Activated CD8-positive, alpha-beta T cell treated with anti-CD3 and anti-CD28 coated beads for 36 hours (primary cell): ENCODE measurements around the gene SPSB4. TPM values are rescaled to one million over a fixed set of nuclear protein-coding genes. Genes with fewer than 3 reads are reported as not detected.

ENCODE experiments used
- ATAC-seq: fragments of 200-7000 bp; cut with Tn5 transposase; one replicate; pipeline ENCODE4 v1.10.0; 2021; ENCODE audit warnings: mild to moderate bottlenecking, moderate library complexity
- CTCF ChIA-PET: fragments of 350-600 bp; sonication (Branson Sonifier 250); formaldehyde crosslinking; loops from one replicate; lab custom pipeline; 2021; ENCODE audit warnings: antibody characterized with exemption; lab: Charles Lee
- POLR2A ChIA-PET: fragments of 350-600 bp; sonication (Branson Sonifier 250); formaldehyde crosslinking; loops from one replicate; lab custom pipeline; 2021; ENCODE audit warnings: antibody characterized with exemption; lab: Charles Lee
- DNase-seq: peaks from one replicate; pipeline ENCODE4 v3.0.0-alpha.2; 2020
- H3K27ac Mint-ChIP-seq: one replicate; pipeline ENCODE4 v1.8.0; 2021; ENCODE audit warnings: mild to moderate bottlenecking, mixed read lengths
- H3K27me3 Mint-ChIP-seq: one replicate; pipeline ENCODE4 v1.8.0; 2021; ENCODE audit warnings: mixed read lengths
- H3K36me3 Mint-ChIP-seq: one replicate; pipeline ENCODE4 v1.8.0; 2021; ENCODE audit warnings: low read depth, mixed read lengths
- H3K4me1 Mint-ChIP-seq: one replicate; pipeline ENCODE4 v1.8.0; 2021; ENCODE audit warnings: low read depth, mixed read lengths
- H3K4me3 Mint-ChIP-seq: one replicate; pipeline ENCODE4 v1.8.0; 2021; ENCODE audit warnings: mild to moderate bottlenecking, moderate library complexity, mixed read lengths
- H3K9me3 Mint-ChIP-seq: one replicate; pipeline ENCODE4 v1.8.0; 2021; ENCODE audit warnings: mixed read lengths
- intact Hi-C: fragments of 100-400 bp; cut with micrococcal nuclease; formaldehyde crosslinking; loops from one replicate; pipeline ENCODE4 v1.10.0; 2022
- total RNA-seq, 2 experiments: library from RNA; stranded (reverse); gene quantifications; one replicate each; pipeline ENCODE4 v1.2.3, GENCODE V29; 2021
- TF ChIP-seq, protein P1 (sequence below): fragments of 200-600 bp; IDR thresholded peaks from one replicate; pipeline ENCODE4 v1.8.0; 2022; ENCODE audit warnings: antibody characterized with exemption, mild to moderate bottlenecking

The SPSB4 gene
- total RNA-seq, 2 experiments from 2014 or later = not detected

DNA sequence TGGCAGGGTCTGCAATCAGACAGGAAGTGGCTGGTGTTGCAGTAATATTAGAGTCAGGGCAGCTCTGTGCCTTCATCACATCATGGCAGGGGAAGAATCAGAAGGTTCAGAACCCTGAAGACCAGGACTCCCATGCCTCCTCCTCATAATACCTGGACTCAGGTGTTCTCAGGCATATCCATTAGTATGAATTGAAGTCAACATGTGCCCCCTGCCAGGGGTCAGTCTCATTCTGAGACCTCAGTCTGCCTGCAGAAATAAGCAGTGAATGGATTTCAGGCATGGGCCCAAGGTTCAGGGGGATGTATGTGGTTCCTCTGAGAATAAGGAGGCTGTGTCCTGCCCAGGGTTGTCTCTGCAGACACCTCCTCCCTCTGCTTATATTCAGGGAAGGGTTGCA, 74.2 kb downstream of the SPSB4 start:
- TF ChIP-seq, protein P1, sequence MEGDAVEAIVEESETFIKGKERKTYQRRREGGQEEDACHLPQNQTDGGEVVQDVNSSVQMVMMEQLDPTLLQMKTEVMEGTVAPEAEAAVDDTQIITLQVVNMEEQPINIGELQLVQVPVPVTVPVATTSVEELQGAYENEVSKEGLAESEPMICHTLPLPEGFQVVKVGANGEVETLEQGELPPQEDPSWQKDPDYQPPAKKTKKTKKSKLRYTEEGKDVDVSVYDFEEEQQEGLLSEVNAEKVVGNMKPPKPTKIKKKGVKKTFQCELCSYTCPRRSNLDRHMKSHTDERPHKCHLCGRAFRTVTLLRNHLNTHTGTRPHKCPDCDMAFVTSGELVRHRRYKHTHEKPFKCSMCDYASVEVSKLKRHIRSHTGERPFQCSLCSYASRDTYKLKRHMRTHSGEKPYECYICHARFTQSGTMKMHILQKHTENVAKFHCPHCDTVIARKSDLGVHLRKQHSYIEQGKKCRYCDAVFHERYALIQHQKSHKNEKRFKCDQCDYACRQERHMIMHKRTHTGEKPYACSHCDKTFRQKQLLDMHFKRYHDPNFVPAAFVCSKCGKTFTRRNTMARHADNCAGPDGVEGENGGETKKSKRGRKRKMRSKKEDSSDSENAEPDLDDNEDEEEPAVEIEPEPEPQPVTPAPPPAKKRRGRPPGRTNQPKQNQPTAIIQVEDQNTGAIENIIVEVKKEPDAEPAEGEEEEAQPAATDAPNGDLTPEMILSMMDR = no peak
- Mint-ChIP-seq H3K4me3 (no peak overlapping the region), H3K9me3 (no peaks in the 10 kb centered on the region), H3K27me3 (peaks cover 5% of the 10 kb centered on the region), H3K27ac (no peak overlapping the region), H3K36me3 (no peaks in the 10 kb centered on the region), H3K4me1 (no peaks in the 10 kb centered on the region)
- intact Hi-C loops = no loop called here
- DNase-seq = no peak
- ChIA-PET POLR2A (no interaction called here), CTCF (no interaction called here)
- no peak for ATAC-seq

DNA sequence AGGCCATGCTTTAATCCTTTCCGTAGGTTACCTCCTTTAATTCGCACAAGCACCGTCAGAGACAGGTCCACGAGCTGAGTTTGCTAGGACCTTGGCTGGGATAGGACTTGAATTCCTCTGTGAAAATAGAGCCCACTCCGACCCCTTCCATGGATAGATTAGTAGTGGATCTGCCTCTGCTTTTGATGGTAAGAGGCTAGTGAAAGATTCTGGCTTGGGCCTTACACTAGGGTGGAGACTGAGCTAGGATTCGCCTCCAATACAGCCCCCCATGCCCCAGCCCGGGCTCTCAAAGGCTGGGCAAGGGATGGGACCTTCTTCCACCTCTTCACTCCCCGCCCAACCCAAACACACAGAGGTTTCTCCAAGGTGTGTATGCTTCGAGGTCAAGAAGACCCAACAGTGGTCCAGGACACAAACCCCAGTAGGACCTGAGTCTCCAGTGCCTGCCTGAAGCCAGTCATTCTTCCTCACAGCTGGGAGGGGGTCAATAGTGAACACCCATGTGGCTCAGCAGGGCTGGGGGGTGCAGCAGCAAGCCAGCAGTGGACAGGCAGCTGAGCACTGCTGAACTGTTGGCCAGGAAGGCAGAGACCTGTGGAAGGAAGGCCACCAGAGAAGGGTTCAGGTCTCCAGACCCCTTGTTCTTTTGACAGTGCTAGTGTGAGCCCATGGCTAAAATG, 75.7 kb downstream of the SPSB4 start:
- H3K9me3 Mint-ChIP-seq = no peaks in the 10 kb centered on the region
- POLR2A ChIA-PET = no interaction called here
- TF ChIP-seq, protein P1 = no peak

DNA sequence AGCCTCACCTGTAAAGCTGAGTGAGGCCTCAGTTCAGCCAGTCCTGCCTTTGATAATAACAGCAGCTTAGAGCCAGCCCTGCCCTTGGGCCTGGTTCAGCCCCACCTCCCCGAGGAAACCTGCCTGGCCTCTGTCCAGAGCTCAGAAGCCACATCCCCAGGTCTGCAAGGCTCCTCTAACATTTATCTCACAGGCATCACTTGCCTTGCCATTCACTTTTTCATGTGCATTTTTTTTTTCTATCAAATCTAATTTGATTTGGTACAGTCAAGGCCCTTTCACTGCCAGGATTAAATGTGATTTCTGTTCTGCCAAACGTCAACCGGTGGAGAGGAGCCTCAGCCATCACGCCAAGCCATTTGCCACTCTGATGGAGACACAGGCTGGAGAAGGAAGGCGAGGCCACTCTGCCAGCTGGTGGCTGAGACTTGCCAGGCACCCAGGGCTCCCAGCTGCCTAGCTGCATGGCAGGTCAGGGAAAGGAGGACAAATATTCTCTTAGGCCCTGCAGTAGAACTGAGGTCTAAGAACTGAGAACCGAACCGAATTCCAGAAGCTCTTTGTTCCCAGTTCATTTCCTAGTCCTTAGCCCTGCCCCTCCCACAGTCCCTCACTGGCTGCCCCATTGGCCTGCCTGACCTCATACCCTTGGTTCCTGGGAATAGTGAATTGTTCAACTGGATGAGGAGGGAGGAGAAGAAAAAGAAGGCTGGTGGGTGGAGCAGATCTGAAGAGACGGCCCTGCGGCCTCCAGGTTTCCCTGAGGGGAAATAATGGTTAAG, 76.4 kb downstream of the SPSB4 start:
- H3K4me1 Mint-ChIP-seq = no peaks in the 10 kb centered on the region
- no peak overlapping the region for H3K4me3 Mint-ChIP-seq
- peaks cover 5% of the 10 kb centered on the region for H3K27me3 Mint-ChIP-seq
- TF ChIP-seq, protein P1 = no peak
- no peaks in the 10 kb centered on the region for H3K9me3 Mint-ChIP-seq
- intact Hi-C loops = no loop called here
- no peaks in the 10 kb centered on the region for H3K36me3 Mint-ChIP-seq
- ATAC-seq = no peak
- POLR2A ChIA-PET = no interaction called here
- CTCF ChIA-PET = no interaction called here
- no peak for DNase-seq
- H3K27ac Mint-ChIP-seq = no peak overlapping the region

More for the DNA sequence above, 75.7 kb downstream of the SPSB4 start:
- intact Hi-C loops = no loop called here
- no peak overlapping the region for H3K27ac Mint-ChIP-seq
- H3K36me3 Mint-ChIP-seq = no peaks in the 10 kb centered on the region
- no peaks in the 10 kb centered on the region for H3K4me1 Mint-ChIP-seq
- CTCF ChIA-PET = no interaction called here
- no peak for ATAC-seq
- DNase-seq = no peak
- H3K27me3 Mint-ChIP-seq = peaks cover 5% of the 10 kb centered on the region
- H3K4me3 Mint-ChIP-seq = no peak overlapping the region

DNA sequence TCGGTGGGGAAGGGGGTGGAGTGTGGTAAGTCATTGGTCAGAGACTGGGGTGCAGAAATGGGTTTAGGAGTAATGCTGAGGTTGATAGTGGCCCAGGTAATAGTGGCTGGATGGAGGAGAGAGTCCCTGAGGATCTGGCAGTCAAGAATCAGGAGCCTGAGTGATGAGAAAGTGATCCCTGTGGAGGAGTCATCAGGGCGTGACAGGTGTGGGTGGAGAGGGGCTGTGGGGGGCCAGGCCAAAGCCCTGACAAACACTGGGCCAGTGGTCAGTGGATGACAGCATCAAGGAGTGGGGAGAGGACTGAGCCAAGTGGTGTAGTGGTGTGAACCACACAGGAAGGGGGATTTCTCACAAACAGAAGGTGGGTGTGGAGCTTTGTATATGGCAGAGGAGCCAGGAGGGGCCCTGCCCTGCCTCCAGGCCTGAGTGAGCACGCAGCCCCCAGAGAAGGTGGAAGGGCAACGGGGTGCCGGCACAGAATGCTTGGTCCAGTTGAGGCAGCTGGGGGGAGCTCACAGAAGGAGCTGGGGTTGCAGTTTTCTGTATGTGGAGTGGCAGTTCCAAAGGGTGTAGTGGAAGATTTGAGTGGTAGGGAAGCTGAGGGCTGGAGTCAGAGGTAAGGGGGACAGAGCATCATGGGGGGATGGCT, 77.1 kb downstream of the SPSB4 start:
- no peak overlapping the region for H3K27ac Mint-ChIP-seq

More for the DNA sequence above, 77.1 kb downstream of the SPSB4 start:
- ATAC-seq (no peak), DNase-seq (no peak)
- no peaks in the 10 kb centered on the region for H3K36me3 Mint-ChIP-seq
- H3K27me3 Mint-ChIP-seq = peaks cover 5% of the 10 kb centered on the region
- ChIA-PET CTCF (interaction anchor here (1.2 kb wide), 1 partner anchor 64 kb away, joined by 4 read pairs; no protein-coding TSS in a partner anchor), POLR2A (no interaction called here)
- intact Hi-C loops = no loop called here
- no peaks in the 10 kb centered on the region for H3K9me3 Mint-ChIP-seq
- H3K4me1 Mint-ChIP-seq = no peaks in the 10 kb centered on the region
- TF ChIP-seq, protein P1 = no peak
- no peak overlapping the region for H3K4me3 Mint-ChIP-seq
